HG02798 (cell line): ENCODE data around the gene PGGHG.
"Not testable (repeated sequence)": the region's sequence is repeated elsewhere in the genome, so short reads cannot be mapped to it uniquely, and the experiment has no call there.

Experiments used
- ATAC-seq: cut with Tn5 transposase; IDR thresholded peaks from one replicate; pipeline ENCODE4 v1.9.1; 2021; ENCODE audit warnings: mild to moderate bottlenecking; ENCODE audit not compliant: unreplicated experiment, poor library complexity

PGGHG gene

DNA sequence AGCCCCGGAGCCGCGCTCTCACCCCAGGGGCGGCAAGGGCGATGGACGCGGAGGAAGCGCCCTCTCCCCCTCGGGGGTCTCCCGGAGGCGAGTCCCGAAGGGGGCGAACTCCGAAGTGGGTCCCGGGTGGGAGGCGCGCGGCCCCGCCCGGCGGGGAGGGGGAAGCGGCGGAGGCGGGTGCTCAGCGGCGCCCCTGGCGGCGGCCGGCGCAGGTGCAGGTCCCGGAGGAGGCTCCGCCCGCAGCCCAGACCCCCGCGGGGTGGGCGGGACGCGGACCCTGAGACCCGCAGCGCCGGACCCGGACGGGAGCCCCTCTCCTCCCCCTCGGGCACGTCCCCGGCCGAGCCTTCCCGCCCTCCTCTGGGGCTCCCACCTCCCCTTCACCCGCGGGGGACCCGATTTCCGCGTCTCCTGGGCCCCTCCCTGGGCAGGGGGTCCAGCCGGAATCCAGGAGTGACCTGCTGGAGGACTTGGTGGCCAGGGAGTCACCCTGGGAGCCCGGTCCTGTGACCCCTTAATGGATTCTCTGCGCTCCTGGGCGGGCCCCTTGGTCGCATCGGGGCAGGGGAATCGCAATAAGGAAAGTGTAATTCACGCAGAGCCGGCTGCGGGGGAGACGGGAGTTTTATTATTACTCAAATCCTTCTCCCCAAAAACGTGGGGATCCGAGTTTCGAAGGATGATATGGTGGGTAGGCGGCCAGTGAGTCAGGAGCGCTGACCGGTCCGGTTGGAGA, 22.3 kb downstream of the PGGHG start:
- peak; percentile 54 for ATAC-seq

DNA sequence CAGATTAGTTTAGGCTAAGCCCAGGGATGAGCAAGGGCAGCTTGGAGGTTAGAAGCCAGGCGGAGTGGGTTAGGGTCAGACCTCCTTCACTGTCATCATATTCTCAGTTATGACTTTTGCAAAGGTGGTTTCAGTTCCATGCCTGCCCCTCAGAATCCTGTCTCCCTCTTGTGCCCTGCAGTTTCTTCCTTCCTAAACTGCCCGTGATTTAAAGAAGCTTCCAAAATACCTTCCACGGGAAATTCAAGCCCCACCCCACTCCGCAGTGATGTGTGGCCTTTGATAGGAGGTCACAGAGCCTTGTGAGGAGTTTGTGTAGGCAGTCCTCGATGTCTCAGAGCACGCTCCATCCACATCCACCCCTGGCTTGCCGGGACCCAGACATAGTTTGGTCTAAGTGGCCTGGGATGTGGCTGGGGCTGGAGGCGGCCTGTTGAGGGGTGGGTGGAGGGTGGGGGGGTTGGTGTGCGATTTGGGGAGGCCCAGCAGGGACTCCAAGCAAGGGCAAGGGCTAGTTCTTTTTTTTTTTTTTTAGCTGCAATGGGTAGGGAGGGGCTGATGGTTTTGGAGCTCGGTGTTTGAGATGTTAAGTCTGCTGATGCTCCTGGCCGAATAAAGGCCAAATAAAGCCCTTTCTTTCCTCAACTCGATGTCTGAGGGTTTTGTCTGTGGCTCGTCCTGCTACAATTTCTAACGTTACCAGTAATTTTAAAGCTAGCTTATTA, 23.3 kb downstream of the PGGHG start:
- ATAC-seq: no peak

- no peak for ATAC-seq
These were observed 24.4 kb downstream of the PGGHG start for GRCh38 chr11:313304-313786.

DNA sequence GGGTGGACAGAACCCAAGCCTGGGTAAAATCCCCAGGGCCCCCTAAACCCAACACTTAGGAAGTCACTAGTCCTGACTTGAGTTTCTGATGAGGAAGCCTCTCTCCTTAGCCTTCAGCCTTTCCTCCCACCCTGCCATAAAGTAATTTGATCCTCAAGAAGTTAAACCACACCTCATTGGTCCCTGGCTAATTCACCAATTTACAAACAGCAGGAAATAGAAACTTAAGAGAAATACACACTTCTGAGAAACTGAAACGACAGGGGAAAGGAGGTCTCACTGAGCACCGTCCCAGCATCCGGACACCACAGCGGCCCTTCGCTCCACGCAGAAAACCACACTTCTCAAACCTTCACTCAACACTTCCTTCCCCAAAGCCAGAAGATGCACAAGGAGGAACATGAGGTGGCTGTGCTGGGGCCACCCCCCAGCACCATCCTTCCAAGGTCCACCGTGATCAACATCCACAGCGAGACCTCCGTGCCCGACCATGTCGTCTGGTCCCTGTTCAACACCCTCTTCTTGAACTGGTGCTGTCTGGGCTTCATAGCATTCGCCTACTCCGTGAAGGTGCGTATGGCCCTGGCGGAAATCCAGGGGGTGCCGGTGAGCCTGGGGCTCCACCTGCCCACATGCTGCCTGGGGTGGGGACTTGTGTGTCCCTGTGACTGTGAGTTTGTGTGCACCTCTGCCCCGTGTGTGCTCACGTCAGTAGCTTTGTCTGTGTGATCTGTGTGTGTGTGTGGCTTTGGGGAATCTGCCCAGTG, 25.0 kb downstream of the PGGHG start, which contains the start of gene IFITM1:
IFITM1 (plus strand) TSS at position 254 of the 767 bp plus-strand sequence; CDS start at position 385, 131 bp downstream.
- peak; percentile 30 for ATAC-seq

DNA sequence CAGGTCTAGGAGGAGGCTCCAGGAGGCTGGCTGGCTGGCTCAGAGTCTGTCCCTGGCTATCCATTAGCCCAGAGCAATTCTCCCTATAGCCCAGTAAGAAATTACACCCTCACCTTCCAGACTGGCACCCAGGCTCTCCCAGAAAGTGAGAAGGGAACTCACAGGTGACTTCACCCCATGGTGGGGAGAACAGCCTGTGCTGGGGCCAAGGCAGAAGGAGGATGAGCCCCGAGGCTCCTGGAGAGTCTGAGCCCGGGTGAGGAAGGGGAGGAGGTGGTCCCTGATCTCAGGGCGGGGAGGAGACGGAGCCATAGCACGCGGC, 25.6 kb downstream of the PGGHG start:
- ATAC-seq: not testable (repeated sequence)

DNA sequence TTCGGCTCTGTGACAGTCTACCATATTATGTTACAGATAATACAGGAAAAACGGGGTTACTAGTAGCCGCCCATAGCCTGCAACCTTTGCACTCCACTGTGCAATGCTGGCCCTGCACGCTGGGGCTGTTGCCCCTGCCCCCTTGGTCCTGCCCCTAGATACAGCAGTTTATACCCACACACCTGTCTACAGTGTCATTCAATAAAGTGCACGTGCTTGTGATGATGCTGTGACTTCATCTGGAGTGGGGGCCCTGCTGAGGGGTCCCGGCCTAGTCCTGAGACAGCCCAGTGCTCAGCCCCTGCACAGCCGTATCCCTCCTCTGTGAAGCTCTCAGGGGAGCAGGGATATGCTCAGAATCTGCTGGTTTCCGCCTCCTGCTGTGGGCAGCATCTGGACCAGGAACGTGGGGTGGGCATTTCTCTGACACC, 26.1 kb downstream of the PGGHG start:
- no peak for ATAC-seq

DNA sequence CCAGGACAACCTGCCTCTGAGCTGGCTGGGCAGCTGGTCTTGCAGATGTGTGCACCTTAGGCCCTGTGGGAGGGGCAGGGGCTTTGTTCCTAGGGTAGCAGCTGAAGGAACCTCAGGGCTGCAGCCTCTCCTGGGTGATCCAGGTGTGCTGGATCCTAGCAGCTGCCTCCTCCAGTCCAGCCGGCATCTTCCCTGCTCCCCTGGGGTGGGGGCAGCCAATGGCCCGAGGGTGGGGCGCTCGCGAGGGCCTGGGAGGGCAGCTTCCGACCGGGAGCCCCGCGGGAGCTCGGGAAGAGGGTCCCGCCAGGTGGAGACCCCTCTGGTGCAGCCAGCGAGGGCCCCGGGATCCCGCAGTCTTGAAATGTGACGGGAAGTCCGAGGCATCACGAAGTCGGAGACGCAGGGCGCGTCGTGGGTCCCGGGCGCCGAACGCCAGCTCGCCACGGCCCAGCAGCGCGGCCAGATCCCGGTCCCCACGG, 26.6 kb downstream of the PGGHG start:
- no peak for ATAC-seq

DNA sequence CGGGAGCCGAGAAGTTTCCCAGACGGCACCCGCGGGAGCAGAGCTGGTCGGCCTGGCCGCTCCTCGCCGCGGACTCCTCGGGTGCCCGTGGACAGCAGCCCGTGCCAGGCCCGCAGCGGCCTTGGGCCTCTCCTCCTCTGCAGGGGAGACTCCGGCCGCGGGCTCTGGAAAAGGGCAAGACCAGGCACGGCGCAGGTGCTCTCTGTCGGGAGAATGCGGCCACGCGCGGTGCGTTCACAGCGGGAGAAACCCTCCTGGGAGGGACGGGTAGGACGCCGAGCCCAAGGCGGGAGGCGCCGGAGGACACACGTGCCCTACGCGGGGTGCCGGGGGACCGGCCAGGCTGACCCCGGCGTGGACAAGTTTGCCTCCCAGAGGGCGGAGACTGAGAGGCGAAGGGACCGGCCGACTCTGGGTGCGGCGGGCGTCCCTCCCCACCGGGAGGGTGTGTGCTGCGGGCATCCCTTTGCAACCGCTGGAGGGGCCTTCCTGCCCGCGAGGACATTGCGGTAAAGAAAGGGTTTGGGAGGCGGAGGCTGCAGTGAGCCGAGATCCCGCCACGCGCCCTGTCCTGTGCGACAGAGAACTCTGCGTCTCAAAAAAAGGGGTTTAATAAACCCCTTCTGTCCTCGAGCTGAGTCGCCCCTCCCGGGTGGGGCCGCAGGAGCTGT, 27.2 kb downstream of the PGGHG start:
- no peak for ATAC-seq

GRCh38 chr11:316891-317301, 28.0 kb downstream of the PGGHG start:
- ATAC-seq: no peak

DNA sequence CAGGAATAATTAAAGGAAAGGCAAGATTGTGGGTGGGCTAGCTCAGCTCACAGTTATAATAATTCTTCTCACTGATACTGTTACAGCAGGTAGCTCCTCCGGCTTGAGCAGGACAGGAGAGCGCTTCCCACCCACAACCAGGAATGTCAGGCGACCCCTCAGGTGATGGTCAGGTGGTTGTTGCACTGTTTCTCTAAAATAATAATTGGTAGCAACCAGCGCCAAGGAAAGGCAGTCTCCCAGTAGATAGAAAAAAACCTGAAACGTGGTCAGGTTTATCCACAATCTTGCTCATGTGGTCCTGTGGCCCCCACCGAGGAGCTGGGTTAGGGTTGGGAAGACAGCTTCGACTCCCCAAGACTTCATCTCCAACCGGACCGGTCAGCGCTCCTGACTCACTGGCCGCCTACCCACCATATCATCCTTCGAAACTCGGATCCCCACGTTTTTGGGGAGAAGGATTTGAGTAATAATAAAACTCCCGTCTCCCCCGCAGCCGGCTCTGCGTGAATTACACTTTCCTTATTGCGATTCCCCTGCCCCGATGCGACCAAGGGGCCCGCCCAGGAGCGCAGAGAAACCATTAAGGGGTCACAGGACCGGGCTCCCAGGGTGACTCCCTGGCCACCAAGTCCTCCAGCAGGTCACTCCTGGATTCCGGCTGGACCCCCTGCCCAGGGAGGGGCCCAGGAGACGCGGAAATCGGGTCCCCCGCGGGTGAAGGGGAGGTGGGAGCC, 28.9 kb downstream of the PGGHG start:
- not testable (repeated sequence) for ATAC-seq

- ATAC-seq: peak; percentile 66
These were observed 29.6 kb downstream of the PGGHG start for GRCh38 chr11:318405-319120.

DNA sequence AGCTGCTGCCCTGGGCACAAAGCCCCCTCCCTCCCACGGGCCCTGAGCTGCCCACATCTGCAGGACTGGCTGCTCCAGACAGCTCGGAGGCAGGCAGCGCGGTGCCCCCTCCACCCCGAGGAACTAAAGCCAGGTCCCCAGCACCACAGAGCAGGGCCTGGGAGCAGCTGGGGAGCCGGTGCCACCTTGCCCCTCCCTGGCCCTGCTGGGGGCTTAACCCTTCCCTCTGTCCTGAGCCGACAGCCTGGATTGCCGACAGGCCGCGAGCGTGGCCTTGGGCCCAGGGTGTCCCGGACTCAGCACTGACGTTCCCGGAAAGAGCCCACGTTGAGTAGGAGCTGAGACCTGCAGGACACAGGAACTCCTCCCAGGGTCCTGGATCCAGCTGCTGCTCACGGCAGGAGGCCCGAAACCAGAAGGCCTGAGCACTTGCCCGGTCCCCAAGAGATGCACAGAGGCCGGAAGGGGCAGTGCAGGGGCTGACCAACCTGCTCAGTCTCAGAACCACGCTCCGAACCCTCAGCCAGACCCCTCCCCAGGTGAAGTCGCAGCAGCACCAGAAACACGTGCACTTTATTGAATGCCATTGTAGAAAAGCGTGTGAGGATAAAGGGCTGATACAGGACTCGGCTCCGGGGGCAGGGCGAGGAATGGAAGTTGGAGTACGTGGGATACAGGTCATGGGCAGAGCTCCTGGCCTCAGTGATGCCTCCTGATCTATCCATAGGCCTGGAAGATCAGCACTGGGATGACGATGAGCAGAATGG, 30.4 kb downstream of the PGGHG start:
- peak; percentile 6 for ATAC-seq

- ATAC-seq: not testable (repeated sequence)
These were observed 31.0 kb downstream of the PGGHG start for GRCh38 chr11:319888-320273.

GRCh38 chr11:324156-324555, 35.2 kb downstream of the PGGHG start:
- ATAC-seq: no peak

- not testable (repeated sequence) for ATAC-seq
These were observed 35.9 kb downstream of the PGGHG start for GRCh38 chr11:324593-325517.

- no peak for ATAC-seq
These were observed 37.1 kb downstream of the PGGHG start for GRCh38 chr11:325796-326591.

DNA sequence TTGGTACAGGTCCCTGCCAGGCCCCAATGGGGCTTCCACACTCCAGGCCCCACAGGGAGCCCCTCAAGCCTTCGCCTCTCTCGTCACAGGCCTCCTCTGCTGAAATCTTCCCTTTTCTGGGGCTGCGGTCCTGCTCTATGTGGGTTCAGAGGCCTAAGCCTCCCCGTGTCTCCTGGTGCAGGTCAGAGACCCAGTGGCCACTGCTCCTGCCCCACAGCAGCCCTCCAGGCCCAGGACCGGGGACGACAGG, 37.6 kb downstream of the PGGHG start:
- ATAC-seq: no peak
